ENCODE measurements around the gene SERTM1.

The SERTM1 gene

DNA sequence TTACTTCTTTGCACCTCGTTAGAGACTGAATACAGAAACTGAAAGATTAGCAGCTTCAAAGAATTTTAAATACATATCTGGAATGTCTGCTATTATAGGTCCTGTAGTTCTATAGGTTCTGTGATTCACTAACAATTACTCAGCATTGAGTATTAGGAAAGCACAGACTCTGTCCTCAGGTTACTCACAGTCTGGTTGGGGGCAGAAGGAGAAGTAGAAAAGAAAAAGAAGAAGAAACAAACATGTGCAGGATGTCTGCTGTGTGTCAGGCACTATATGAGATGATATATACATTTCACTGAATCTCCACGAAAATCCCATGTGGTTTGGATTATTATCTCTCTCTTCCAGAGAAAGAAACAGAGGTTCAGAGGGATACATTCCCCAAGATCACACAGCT lies 40.1 kb downstream of the SERTM1 start:
- no peak overlapping the region for H3K4me3 ChIP-seq (ENCODE audit: low read length)
- H3K9me3 ChIP-seq (ENCODE audit: insufficient read depth, low read depth, low read length), result no peaks in the 10 kb centered on the region
- 0 out of 2 replicates have a peak, but pooled peaks cover 3% of the 10 kb centered on the region for H3K4me1 ChIP-seq (ENCODE audit: insufficient read depth, low read length)
- H3K27ac ChIP-seq (ENCODE audit: low read length), result no peak overlapping the region
- no peaks in the 10 kb centered on the region for H3K36me3 ChIP-seq (ENCODE audit: insufficient read depth, low read depth, low read length)
- no peaks in the 10 kb centered on the region for H3K27me3 ChIP-seq (ENCODE audit: insufficient read depth, low read length)
- no peak overlapping the region for H3K9ac ChIP-seq (ENCODE audit: low read depth, low read length)

DNA sequence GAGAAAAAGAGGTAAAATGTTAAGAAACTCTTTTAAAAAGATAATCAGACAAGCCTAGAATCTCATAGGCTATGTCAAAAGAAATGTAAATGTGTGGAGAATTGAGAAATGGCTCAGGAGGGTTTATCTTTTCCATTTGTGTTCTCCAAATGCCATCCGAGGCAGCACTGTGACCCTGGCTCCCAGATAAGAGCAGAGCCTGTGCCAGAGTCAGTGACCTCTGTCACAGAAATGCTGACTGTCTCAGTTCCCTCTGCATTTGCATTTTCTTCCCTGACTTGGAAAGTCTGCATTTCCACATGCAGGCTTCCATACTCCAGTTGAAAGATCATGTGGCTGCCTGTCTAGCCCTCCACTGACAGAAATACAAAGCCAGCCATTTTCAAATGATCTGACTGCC lies 42.0 kb downstream of the SERTM1 start:
- no peak overlapping the region for H3K9ac ChIP-seq (ENCODE audit: low read depth, low read length)
- H3K9me3 ChIP-seq (ENCODE audit: insufficient read depth, low read depth, low read length), result no peaks in the 10 kb centered on the region
- no peak overlapping the region for H3K27ac ChIP-seq (ENCODE audit: low read length)
- 0 out of 2 replicates have a peak, but pooled peaks cover 3% of the 10 kb centered on the region for H3K4me1 ChIP-seq (ENCODE audit: insufficient read depth, low read length)
- no peaks in the 10 kb centered on the region for H3K36me3 ChIP-seq (ENCODE audit: insufficient read depth, low read depth, low read length)
- H3K4me3 ChIP-seq (ENCODE audit: low read length), result no peak overlapping the region
- H3K27me3 ChIP-seq (ENCODE audit: insufficient read depth, low read length), result no peaks in the 10 kb centered on the region

DNA sequence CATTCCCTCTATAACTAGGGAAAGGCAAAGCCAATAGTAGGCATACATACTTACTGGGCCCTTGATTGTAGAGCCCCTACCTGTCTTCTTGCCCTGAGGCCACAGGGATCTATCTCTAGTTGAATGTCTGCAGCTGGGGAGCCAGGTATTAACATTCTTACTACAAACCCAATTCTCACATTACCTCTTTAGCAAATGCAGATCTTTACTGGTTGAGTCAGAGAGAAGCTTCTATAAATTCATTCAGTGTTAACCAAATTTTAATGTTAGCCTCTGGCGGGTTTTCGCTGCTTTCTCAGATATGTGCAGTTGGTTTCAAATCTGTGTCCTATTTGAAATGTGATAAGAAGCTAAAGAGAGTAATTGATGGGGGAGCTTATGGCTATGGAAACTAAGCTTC lies 43.2 kb downstream of the SERTM1 start:
- Histone ChIP-seq H3K9ac (ENCODE audit: low read depth, low read length) (no peak overlapping the region), H3K27me3 (ENCODE audit: insufficient read depth, low read length) (no peaks in the 10 kb centered on the region), H3K4me1 (ENCODE audit: insufficient read depth, low read length) (0 out of 2 replicates have a peak, but pooled peaks cover 3% of the 10 kb centered on the region), H3K27ac (ENCODE audit: low read length) (no peak overlapping the region), H3K36me3 (ENCODE audit: insufficient read depth, low read depth, low read length) (no peaks in the 10 kb centered on the region), H3K4me3 (ENCODE audit: low read length) (no peak overlapping the region), H3K9me3 (ENCODE audit: insufficient read depth, low read depth, low read length) (no peaks in the 10 kb centered on the region)

DNA sequence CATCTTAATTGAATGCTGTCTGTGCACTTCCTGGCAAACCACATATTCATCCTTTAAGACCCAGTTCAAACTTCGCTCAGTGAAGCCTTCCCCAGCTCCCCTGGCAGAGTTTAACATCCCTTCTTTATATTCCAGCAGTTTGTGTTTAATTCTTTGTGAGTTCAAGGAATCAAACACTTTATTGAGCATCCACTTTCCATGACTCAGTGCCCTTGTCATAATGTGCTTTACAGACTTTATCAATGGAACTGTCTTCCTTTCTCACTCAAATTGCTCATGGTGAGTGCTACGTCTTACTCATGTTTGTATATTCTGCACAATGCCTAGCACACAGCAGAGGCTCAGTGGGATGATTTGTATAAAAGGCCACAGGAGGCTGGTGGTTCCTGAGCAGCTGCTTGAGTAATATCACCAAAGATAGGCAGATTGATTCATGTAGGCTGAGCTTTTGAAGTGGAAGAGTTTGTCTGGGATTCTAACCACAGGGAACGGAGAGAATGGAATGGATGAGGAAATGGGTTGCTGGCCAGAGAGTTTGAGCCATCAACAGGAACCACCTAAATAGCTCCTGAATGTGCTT lies 44.2 kb downstream of the SERTM1 start:
- H3K4me1 ChIP-seq (ENCODE audit: insufficient read depth, low read length), result no peaks in the 10 kb centered on the region
- H3K27ac ChIP-seq (ENCODE audit: low read length), result no peak overlapping the region
- no peak overlapping the region for H3K9ac ChIP-seq (ENCODE audit: low read depth, low read length)
- no peaks in the 10 kb centered on the region for H3K36me3 ChIP-seq (ENCODE audit: insufficient read depth, low read depth, low read length)
- no peaks in the 10 kb centered on the region for H3K9me3 ChIP-seq (ENCODE audit: insufficient read depth, low read depth, low read length)
- H3K27me3 ChIP-seq (ENCODE audit: insufficient read depth, low read length), result no peaks in the 10 kb centered on the region
- H3K4me3 ChIP-seq (ENCODE audit: low read length), result no peak overlapping the region

DNA sequence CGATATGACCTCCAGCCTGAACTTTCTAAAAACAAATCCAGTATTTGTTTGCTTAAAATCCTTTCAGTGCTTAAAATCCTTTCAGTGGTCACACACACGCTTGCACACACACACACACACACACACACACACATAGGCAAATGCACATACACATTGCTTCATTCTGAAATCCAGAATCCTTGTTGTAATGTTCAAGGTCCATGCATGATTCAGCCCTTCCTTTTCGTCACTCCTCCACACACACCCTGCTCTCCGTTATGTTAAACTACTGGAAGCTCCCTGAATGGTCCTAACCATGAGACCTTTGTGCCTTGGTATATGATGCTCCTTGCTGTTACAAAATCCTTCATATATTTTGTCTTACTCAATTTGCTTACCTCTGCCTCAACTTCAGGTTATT lies 44.9 kb downstream of the SERTM1 start:
- Histone ChIP-seq H3K9me3 (ENCODE audit: insufficient read depth, low read depth, low read length) (no peaks in the 10 kb centered on the region), H3K4me3 (ENCODE audit: low read length) (no peak overlapping the region), H3K27ac (ENCODE audit: low read length) (no peak overlapping the region), H3K27me3 (ENCODE audit: insufficient read depth, low read length) (no peaks in the 10 kb centered on the region), H3K4me1 (ENCODE audit: insufficient read depth, low read length) (no peaks in the 10 kb centered on the region), H3K9ac (ENCODE audit: low read depth, low read length) (no peak overlapping the region), H3K36me3 (ENCODE audit: insufficient read depth, low read depth, low read length) (no peaks in the 10 kb centered on the region)

DNA sequence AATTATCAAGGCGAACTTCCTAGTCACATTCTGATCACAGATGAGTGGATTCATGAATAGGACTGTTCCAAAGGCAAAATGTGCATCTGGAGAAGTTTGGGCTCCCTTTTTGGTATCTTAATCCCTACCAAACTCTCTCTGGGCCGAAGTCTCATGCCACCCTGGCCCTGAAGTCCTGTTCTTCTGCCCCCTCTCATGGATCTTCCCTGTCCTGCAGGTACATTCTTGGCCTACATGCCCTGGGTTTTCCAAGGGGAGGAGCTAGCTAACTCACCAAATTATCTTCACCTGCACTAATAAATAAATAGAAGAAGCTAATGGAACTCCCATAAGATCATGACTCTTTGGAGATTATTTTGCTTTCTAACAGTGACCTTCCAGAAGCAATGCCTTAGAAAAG lies 50.3 kb downstream of the SERTM1 start:
- H3K9me3 ChIP-seq (ENCODE audit: insufficient read depth, low read depth, low read length), result no peaks in the 10 kb centered on the region
- no peak overlapping the region for H3K27ac ChIP-seq (ENCODE audit: low read length)
- no peaks in the 10 kb centered on the region for H3K4me1 ChIP-seq (ENCODE audit: insufficient read depth, low read length)
- H3K36me3 ChIP-seq (ENCODE audit: insufficient read depth, low read depth, low read length), result no peaks in the 10 kb centered on the region
- H3K9ac ChIP-seq (ENCODE audit: low read depth, low read length), result no peak overlapping the region
- H3K27me3 ChIP-seq (ENCODE audit: insufficient read depth, low read length), result no peaks in the 10 kb centered on the region
- H3K4me3 ChIP-seq (ENCODE audit: low read length), result no peak overlapping the region

DNA sequence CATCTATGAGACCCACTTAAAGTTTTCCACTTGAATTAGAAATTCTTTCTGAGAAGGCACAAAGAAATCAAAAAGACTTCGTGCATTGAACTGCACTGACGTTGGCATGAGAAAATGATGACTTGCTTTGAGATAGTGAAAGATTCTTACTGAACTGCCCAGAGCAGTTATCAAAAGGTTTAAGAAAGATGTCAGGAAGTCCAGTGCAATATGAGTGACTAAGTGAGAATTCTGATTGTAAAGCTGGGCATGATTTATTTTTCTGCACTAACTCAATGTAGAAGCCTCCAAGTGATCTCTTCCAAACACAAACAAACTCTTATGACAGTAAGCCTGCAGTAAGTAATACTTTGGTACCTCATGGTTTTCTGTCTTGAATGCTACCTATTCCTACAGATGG lies 52.1 kb downstream of the SERTM1 start:
- no peaks in the 10 kb centered on the region for H3K9me3 ChIP-seq (ENCODE audit: insufficient read depth, low read depth, low read length)
- H3K9ac ChIP-seq (ENCODE audit: low read depth, low read length), result no peak overlapping the region
- no peaks in the 10 kb centered on the region for H3K36me3 ChIP-seq (ENCODE audit: insufficient read depth, low read depth, low read length)
- H3K4me1 ChIP-seq (ENCODE audit: insufficient read depth, low read length), result peaks cover 5% of the 10 kb centered on the region; the same call in 1 of the 2 replicates
- H3K27me3 ChIP-seq (ENCODE audit: insufficient read depth, low read length), result no peaks in the 10 kb centered on the region
- H3K4me3 ChIP-seq (ENCODE audit: low read length), result no peak overlapping the region
- H3K27ac ChIP-seq (ENCODE audit: low read length), result no peak overlapping the region

DNA sequence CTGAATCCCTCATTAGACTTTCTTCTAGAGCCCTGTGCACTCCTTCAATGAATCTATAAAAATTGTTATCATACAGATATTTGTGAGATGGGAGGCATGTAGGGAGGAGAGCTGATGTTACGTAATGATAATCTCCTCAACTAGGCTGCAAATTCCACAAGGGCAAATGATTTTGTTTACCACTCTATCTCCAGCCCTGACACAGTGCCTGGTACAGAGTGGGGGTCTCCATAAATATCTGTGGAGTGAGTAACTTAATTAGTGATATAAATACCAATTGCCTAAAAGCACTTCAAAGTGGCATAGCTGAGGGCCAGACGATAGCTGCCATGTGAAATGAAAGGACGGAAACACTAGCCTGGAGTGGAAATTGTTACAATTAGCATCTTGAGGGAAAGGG lies 54.2 kb downstream of the SERTM1 start:
- no peaks in the 10 kb centered on the region for H3K9me3 ChIP-seq (ENCODE audit: insufficient read depth, low read depth, low read length)
- peaks cover 5% of the 10 kb centered on the region; the same call in 1 of the 2 replicates for H3K4me1 ChIP-seq (ENCODE audit: insufficient read depth, low read length)
- H3K36me3 ChIP-seq (ENCODE audit: insufficient read depth, low read depth, low read length), result no peaks in the 10 kb centered on the region
- no peak overlapping the region for H3K9ac ChIP-seq (ENCODE audit: low read depth, low read length)
- H3K4me3 ChIP-seq (ENCODE audit: low read length), result no peak overlapping the region
- H3K27me3 ChIP-seq (ENCODE audit: insufficient read depth, low read length), result no peaks in the 10 kb centered on the region
- no peak overlapping the region for H3K27ac ChIP-seq (ENCODE audit: low read length)

DNA sequence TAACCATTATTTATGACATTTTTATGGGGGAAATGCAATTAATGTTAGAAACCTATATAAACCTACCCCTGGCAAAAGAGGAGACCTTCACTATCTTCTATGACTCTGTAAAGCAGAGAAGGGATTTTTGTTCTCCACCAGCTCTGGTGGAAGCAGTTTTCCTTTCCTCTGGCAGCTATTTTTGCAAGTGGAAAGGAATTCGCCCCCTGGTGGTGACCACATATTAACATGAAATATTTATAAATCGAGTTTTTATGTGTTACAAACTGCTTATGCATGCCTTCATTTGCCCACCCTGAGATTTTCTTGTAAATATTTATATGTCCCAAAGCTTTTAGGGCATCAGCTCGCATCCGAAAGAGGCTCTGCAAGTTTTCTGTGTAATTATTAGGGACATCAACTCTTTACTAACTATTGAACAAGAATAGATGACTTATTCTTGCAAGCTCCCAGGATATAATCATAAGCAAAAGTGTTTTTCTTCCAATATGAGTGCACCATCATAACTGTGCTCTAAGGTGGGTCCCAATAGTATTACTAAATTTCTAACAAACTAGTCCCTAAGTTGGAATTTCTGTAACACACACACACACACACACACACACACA lies 62.4 kb downstream of the SERTM1 start:
- H3K27me3 ChIP-seq (ENCODE audit: insufficient read depth, low read length), result no peaks in the 10 kb centered on the region

DNA sequence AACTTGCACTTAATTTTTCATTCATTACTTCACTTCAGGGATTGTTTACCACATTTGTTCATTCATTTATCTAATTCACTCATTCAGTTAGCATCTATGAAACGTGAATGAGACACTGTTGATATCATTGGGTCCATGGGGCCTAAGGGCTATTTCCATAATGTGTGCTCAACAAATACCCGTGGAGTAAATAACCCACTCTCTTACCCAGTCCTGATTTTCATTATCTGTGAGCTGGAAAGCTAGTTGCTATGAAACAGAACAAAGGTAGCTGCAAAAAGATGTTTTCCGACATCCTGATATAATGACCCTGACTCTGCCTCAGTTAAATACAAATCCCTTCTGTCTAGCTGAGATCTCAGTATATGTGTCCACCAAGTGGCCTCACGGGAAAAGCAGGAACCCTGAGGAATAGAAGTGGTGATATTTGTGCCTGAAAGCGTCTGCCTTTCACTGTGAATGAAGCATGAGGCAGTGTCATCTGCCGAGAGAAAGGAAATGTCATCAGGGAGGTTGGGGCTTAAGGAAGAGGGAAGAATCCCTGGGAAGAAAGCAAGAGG lies 63.8 kb downstream of the SERTM1 start:
- no peaks in the 10 kb centered on the region for H3K36me3 ChIP-seq (ENCODE audit: insufficient read depth, low read depth, low read length)
- H3K4me3 ChIP-seq (ENCODE audit: low read length), result no peak overlapping the region
- H3K27me3 ChIP-seq (ENCODE audit: insufficient read depth, low read length), result no peaks in the 10 kb centered on the region
- H3K9ac ChIP-seq (ENCODE audit: low read depth, low read length), result no peak overlapping the region
- no peaks in the 10 kb centered on the region for H3K9me3 ChIP-seq (ENCODE audit: insufficient read depth, low read depth, low read length)
- no peaks in the 10 kb centered on the region for H3K4me1 ChIP-seq (ENCODE audit: insufficient read depth, low read length)
- no peak overlapping the region for H3K27ac ChIP-seq (ENCODE audit: low read length)

More for the DNA sequence above, 62.4 kb downstream of the SERTM1 start:
- H3K9ac ChIP-seq (ENCODE audit: low read depth, low read length), result no peak overlapping the region
- no peaks in the 10 kb centered on the region for H3K4me1 ChIP-seq (ENCODE audit: insufficient read depth, low read length)
- no peak overlapping the region for H3K27ac ChIP-seq (ENCODE audit: low read length)
- H3K36me3 ChIP-seq (ENCODE audit: insufficient read depth, low read depth, low read length), result no peaks in the 10 kb centered on the region
- H3K4me3 ChIP-seq (ENCODE audit: low read length), result no peak overlapping the region
- H3K9me3 ChIP-seq (ENCODE audit: insufficient read depth, low read depth, low read length), result no peaks in the 10 kb centered on the region

DNA sequence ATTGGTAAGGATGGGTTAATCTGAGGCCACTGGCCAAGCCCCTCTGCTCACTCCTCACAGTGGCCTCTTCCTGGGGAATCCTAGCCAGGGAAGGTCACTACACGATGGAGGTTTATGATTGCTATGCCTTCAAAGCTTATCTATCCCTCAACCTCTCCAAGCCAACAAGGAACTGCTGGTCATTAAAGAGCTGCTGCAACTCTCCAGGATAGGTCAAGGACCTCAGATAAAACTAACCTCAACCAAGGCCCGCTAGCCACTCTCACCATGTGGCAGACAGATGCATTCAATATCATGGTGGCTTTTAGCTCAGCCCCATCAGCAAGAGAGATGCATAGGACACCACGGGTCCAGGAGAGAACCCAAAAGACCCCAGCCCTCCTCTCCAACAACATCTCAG lies 71.6 kb downstream of the SERTM1 start:
- Histone ChIP-seq H3K27me3 (ENCODE audit: insufficient read depth, low read length) (no peaks in the 10 kb centered on the region), H3K36me3 (ENCODE audit: insufficient read depth, low read depth, low read length) (no peaks in the 10 kb centered on the region), H3K4me3 (ENCODE audit: low read length) (no peak overlapping the region), H3K9me3 (ENCODE audit: insufficient read depth, low read depth, low read length) (no peaks in the 10 kb centered on the region), H3K9ac (ENCODE audit: low read depth, low read length) (no peak overlapping the region), H3K27ac (ENCODE audit: low read length) (no peak overlapping the region), H3K4me1 (ENCODE audit: insufficient read depth, low read length) (peaks cover 9% of the 10 kb centered on the region; the same call in 1 of the 2 replicates)

DNA sequence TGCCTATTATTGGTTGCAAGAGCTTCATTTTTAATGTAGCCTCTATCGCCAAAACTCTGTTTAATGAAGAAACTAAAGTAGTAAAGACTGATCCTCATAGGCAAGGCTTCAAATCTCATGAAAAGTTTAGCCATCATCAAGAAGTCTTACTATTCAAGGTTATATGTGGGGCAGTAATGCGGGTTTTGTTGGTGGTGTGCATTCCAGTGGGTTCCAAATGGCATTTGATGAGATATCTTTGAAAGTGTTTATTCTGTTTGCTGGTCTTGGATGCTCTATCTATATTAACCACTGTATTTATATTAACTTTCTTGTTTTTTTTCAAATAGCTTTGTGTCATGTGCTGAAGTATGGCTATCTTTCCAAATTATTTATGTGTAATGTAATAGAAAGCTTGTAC lies 72.2 kb downstream of the SERTM1 start:
- Histone ChIP-seq H3K9ac (ENCODE audit: low read depth, low read length) (no peak overlapping the region), H3K4me1 (ENCODE audit: insufficient read depth, low read length) (peaks cover 9% of the 10 kb centered on the region; the same call in 1 of the 2 replicates), H3K4me3 (ENCODE audit: low read length) (no peak overlapping the region), H3K27me3 (ENCODE audit: insufficient read depth, low read length) (no peaks in the 10 kb centered on the region), H3K9me3 (ENCODE audit: insufficient read depth, low read depth, low read length) (no peaks in the 10 kb centered on the region), H3K27ac (ENCODE audit: low read length) (no peak overlapping the region), H3K36me3 (ENCODE audit: insufficient read depth, low read depth, low read length) (no peaks in the 10 kb centered on the region)
